ENCODE data around the gene GPC3. TPM values are rescaled to one million over a fixed set of nuclear protein-coding genes. Genes with fewer than 3 reads are reported as not detected.

GPC3 gene
- total RNA-seq, 1 experiment from 2014 or later = 0.98 TPM

DNA sequence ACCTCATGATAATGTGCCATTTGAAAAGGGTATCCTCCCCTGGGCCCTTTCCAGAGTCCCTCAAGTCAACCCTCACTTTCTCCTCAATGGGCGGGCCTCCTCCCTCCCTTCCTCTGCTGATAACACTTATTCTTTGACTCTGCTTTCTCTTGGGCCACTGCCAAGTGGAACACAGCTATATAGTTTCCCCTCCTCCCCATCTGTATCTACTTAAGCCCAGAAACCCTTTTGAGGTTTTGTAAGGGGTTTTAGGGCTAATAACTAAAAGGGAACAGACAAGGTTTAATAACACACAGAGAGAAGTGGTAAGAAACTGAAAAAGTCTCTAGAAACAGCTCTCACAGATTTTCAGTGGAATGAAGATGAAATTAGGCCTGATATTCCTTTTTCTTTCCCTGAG is 116.7 kb downstream of the GPC3 start:
- Histone ChIP-seq H3K9me2 (ENCODE audit: insufficient read depth) (no peaks in the 10 kb centered on the region), H3K79me2 (ENCODE audit: insufficient read depth, low read length) (no peaks in the 10 kb centered on the region), H3K27ac (ENCODE audit: low read depth, low read length) (no peak overlapping the region), H2AFZ (ENCODE audit: low read depth, low read length, poor library complexity, severe bottlenecking) (no peak overlapping the region), H4K20me1 (ENCODE audit: insufficient read depth) (no peaks in the 10 kb centered on the region), H3K4me1 (ENCODE audit: control insufficient read depth in 1 of 2, insufficient read depth in 2 of 2, low read length in 2 of 2) (no peaks in the 10 kb centered on the region), H3K9me3 (ENCODE audit: control insufficient read depth in 1 of 2, insufficient read depth in 1 of 2, low read depth in 1 of 2, low read length in 2 of 2) (no peaks in the 10 kb centered on the region), H3K4me2 (ENCODE audit: low read length) (no peak overlapping the region), H3K9ac (ENCODE audit: low read length) (no peak overlapping the region), H3K36me3 (ENCODE audit: control insufficient read depth in 1 of 2, insufficient read depth in 2 of 2, low read length in 2 of 2) (no peaks in the 10 kb centered on the region), H3K4me3 (replicated peaks in 1 of 2; ENCODE audit: low read depth in 1 of 2, low read length in 2 of 2) (no peak overlapping the region), H3K27me3 (ENCODE audit: insufficient read depth, low read length) (no peaks in the 10 kb centered on the region)
- ChIA-PET CTCF (no interaction called here), POLR2A (no interaction called here), RAD21 (ENCODE audit: low non-redundant PET in 1 of 2, low total read pairs in 2 of 2, uncharacterized antibody in 2 of 2, unreplicated experiment in 2 of 2) (no interaction called here)
- DNase-seq (ENCODE audit: low read depth, low spot score) (no peak), ATAC-seq (no peak)
- intact Hi-C loops (cut with micrococcal nuclease) = no loop called here
- no TSS peak for BruUV-seq (replicated peaks)
- TF ChIP-seq CBX3 (IDR thresholded peaks at IDR 0.05; ENCODE audit: low read depth) (no peak), FOSL1 (IDR thresholded peaks at IDR 0.05; ENCODE audit: low read depth) (no peak), ZNF274 (IDR thresholded peaks at IDR 0.05; ENCODE audit: low read depth, low read length) (no peak)

DNA sequence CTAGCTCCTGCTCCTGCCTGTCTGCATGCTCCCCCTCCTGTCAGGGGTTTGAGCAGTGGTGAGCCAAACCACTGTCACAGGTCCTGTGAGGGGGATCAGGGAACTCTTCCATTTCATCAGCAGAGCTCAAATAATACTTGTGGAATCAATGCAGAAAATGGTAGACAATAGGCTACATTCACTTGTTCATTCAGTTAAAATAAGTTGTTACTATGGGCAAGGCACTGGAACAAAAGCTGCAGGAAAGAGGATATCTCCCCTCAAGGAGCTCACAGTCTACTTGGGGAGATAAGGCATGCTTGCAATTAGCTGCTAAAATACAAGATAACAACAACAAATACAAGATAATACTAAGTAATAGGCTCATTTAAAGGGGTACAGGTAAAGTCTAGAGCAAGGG is 117.1 kb downstream of the GPC3 start:
- CTCF ChIA-PET = no interaction called here
- no peaks in the 10 kb centered on the region for H3K27me3 ChIP-seq (ENCODE audit: insufficient read depth, low read length)
- BruUV-seq (replicated peaks) = no TSS peak

More for the DNA sequence above, 117.1 kb downstream of the GPC3 start:
- H3K4me2 ChIP-seq (ENCODE audit: low read length) = no peak overlapping the region
- no peak for TF ChIP-seq FOSL1 (IDR thresholded peaks at IDR 0.05; ENCODE audit: low read depth)
- TF ChIP-seq CBX3 (IDR thresholded peaks at IDR 0.05; ENCODE audit: low read depth) = no peak
- TF ChIP-seq, protein P1, sequence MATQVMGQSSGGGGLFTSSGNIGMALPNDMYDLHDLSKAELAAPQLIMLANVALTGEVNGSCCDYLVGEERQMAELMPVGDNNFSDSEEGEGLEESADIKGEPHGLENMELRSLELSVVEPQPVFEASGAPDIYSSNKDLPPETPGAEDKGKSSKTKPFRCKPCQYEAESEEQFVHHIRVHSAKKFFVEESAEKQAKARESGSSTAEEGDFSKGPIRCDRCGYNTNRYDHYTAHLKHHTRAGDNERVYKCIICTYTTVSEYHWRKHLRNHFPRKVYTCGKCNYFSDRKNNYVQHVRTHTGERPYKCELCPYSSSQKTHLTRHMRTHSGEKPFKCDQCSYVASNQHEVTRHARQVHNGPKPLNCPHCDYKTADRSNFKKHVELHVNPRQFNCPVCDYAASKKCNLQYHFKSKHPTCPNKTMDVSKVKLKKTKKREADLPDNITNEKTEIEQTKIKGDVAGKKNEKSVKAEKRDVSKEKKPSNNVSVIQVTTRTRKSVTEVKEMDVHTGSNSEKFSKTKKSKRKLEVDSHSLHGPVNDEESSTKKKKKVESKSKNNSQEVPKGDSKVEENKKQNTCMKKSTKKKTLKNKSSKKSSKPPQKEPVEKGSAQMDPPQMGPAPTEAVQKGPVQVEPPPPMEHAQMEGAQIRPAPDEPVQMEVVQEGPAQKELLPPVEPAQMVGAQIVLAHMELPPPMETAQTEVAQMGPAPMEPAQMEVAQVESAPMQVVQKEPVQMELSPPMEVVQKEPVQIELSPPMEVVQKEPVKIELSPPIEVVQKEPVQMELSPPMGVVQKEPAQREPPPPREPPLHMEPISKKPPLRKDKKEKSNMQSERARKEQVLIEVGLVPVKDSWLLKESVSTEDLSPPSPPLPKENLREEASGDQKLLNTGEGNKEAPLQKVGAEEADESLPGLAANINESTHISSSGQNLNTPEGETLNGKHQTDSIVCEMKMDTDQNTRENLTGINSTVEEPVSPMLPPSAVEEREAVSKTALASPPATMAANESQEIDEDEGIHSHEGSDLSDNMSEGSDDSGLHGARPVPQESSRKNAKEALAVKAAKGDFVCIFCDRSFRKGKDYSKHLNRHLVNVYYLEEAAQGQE (IDR thresholded peaks at IDR 0.05; ENCODE audit: low read depth) = no peak
- no peak for TF ChIP-seq CEBPB (IDR thresholded peaks at IDR 0.05; ENCODE audit: low read depth)
- no peak for TF ChIP-seq SP1 (IDR thresholded peaks at IDR 0.05; ENCODE audit: low read depth)
- no peak for TF ChIP-seq ZNF274 (IDR thresholded peaks at IDR 0.05; ENCODE audit: low read depth, low read length)
- TF ChIP-seq, protein P2, sequence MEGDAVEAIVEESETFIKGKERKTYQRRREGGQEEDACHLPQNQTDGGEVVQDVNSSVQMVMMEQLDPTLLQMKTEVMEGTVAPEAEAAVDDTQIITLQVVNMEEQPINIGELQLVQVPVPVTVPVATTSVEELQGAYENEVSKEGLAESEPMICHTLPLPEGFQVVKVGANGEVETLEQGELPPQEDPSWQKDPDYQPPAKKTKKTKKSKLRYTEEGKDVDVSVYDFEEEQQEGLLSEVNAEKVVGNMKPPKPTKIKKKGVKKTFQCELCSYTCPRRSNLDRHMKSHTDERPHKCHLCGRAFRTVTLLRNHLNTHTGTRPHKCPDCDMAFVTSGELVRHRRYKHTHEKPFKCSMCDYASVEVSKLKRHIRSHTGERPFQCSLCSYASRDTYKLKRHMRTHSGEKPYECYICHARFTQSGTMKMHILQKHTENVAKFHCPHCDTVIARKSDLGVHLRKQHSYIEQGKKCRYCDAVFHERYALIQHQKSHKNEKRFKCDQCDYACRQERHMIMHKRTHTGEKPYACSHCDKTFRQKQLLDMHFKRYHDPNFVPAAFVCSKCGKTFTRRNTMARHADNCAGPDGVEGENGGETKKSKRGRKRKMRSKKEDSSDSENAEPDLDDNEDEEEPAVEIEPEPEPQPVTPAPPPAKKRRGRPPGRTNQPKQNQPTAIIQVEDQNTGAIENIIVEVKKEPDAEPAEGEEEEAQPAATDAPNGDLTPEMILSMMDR (IDR thresholded peaks at IDR 0.05 in 2 of 3, conservative IDR thresholded peaks at IDR 0.05 in 1 of 3; ENCODE audit: borderline replicate concordance in 1 of 3, insufficient read depth in 1 of 3, low read depth in 2 of 3, low read length in 2 of 3) = no peak
- TF ChIP-seq SIN3A (IDR thresholded peaks at IDR 0.05; ENCODE audit: low read depth) = no peak
- no peak for TF ChIP-seq RAD21 (IDR thresholded peaks at IDR 0.05; ENCODE audit: low read depth)
- no peak for TF ChIP-seq EGR1 (IDR thresholded peaks at IDR 0.05; ENCODE audit: low read depth)
- no peak for TF ChIP-seq POLR2A (IDR thresholded peaks at IDR 0.05; ENCODE audit: borderline replicate concordance, extremely low read depth, insufficient read depth, insufficient read length)
- no peak for TF ChIP-seq POLR2AphosphoS5 (IDR thresholded peaks at IDR 0.05; ENCODE audit: low read depth, low read length)
- TF ChIP-seq EZH2 (IDR thresholded peaks at IDR 0.05) = no peak
- TF ChIP-seq JUND (IDR thresholded peaks at IDR 0.05) = no peak
- H3K9me2 ChIP-seq (ENCODE audit: insufficient read depth) = no peaks in the 10 kb centered on the region
- ChIA-PET POLR2A (no interaction called here), RAD21 (ENCODE audit: low non-redundant PET in 1 of 2, low total read pairs in 2 of 2, uncharacterized antibody in 2 of 2, unreplicated experiment in 2 of 2) (no interaction called here)
- H3K9me3 ChIP-seq (ENCODE audit: control insufficient read depth in 1 of 2, insufficient read depth in 1 of 2, low read depth in 1 of 2, low read length in 2 of 2) = no peaks in the 10 kb centered on the region
- H2AFZ ChIP-seq (ENCODE audit: low read depth, low read length, poor library complexity, severe bottlenecking) = no peak overlapping the region
- H4K20me1 ChIP-seq (ENCODE audit: insufficient read depth) = no peaks in the 10 kb centered on the region
- H3K79me2 ChIP-seq (ENCODE audit: insufficient read depth, low read length) = no peaks in the 10 kb centered on the region
- no peak overlapping the region for H3K27ac ChIP-seq (ENCODE audit: low read depth, low read length)
- no peak overlapping the region for H3K9ac ChIP-seq (ENCODE audit: low read length)
- H3K4me1 ChIP-seq (ENCODE audit: control insufficient read depth in 1 of 2, insufficient read depth in 2 of 2, low read length in 2 of 2) = no peaks in the 10 kb centered on the region
- intact Hi-C loops (cut with micrococcal nuclease) = no loop called here
- H3K4me3 ChIP-seq (replicated peaks in 1 of 2; ENCODE audit: low read depth in 1 of 2, low read length in 2 of 2) = no peak overlapping the region
- no peak for ATAC-seq
- no peak for DNase-seq (ENCODE audit: low read depth, low spot score)
- H3K36me3 ChIP-seq (ENCODE audit: control insufficient read depth in 1 of 2, insufficient read depth in 2 of 2, low read length in 2 of 2) = no peaks in the 10 kb centered on the region
